ENCODE data around the gene SEPTIN12.

- TF ChIP-seq CTCF (IDR thresholded peaks at IDR 0.05) = no peak
- TF ChIP-seq EP300 (IDR thresholded peaks at IDR 0.05) = no peak
Observed at GRCh38 chr16:4749700-4750257, 38.4 kb downstream of the SEPTIN12 start.

Data from upper lobe of left lung (tissue), 4 donors.